ENCODE data around the gene PLXNA1.
A peak's percentile ranks its signal among the peaks of the same experiment; 100 is the strongest.

Gene PLXNA1

DNA sequence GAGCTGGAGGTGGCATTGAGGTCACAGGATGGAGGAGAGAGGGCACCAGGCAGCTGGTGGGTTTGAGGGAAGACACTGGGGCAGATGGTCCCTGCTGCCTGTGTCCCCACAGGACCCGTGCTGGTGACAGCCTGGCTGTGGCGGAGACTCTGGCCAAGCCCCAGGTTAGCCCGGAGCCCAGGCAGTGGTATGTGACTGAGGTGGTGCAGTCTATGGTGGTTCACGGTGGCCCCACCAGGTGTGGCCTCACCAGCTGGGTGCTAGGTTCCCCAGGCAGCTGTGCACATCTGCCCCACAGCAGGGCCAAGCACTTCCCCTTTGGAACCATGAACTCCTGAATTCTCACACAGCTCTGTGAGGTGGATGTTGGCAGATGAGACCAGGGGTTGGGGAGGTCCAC is 15.4 kb downstream of the PLXNA1 start:
- no peak for TF ChIP-seq FOXM1 (IDR thresholded peaks at IDR 0.05; ENCODE audit: borderline replicate concordance, low read depth)
- TF ChIP-seq, protein P1, sequence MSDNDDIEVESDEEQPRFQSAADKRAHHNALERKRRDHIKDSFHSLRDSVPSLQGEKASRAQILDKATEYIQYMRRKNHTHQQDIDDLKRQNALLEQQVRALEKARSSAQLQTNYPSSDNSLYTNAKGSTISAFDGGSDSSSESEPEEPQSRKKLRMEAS (IDR thresholded peaks at IDR 0.05) = no peak
- TF ChIP-seq EP300 (IDR thresholded peaks at IDR 0.05; ENCODE audit: borderline replicate concordance) = no peak
- no peak for TF ChIP-seq YY1 (IDR thresholded peaks at IDR 0.05; ENCODE audit: low read depth)
- TF ChIP-seq ZBTB7A (IDR thresholded peaks at IDR 0.05; ENCODE audit: low read depth) = no peak
- TF ChIP-seq, protein P2, sequence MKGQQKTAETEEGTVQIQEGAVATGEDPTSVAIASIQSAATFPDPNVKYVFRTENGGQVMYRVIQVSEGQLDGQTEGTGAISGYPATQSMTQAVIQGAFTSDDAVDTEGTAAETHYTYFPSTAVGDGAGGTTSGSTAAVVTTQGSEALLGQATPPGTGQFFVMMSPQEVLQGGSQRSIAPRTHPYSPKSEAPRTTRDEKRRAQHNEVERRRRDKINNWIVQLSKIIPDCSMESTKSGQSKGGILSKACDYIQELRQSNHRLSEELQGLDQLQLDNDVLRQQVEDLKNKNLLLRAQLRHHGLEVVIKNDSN (IDR thresholded peaks at IDR 0.05) = no peak
- TF ChIP-seq TEAD4 (IDR thresholded peaks at IDR 0.05) = no peak
- TF ChIP-seq EGR1 (IDR thresholded peaks at IDR 0.05) = no peak
- no peak for TF ChIP-seq CREB1 (IDR thresholded peaks at IDR 0.05; ENCODE audit: low read depth)
- no peak for TF ChIP-seq TCF12 (IDR thresholded peaks at IDR 0.05; ENCODE audit: low read depth)
- no peak for TF ChIP-seq TAF1 (IDR thresholded peaks at IDR 0.05; ENCODE audit: low read depth)
- no peak for TF ChIP-seq CEBPB (IDR thresholded peaks at IDR 0.05)
- TF ChIP-seq, protein P3, sequence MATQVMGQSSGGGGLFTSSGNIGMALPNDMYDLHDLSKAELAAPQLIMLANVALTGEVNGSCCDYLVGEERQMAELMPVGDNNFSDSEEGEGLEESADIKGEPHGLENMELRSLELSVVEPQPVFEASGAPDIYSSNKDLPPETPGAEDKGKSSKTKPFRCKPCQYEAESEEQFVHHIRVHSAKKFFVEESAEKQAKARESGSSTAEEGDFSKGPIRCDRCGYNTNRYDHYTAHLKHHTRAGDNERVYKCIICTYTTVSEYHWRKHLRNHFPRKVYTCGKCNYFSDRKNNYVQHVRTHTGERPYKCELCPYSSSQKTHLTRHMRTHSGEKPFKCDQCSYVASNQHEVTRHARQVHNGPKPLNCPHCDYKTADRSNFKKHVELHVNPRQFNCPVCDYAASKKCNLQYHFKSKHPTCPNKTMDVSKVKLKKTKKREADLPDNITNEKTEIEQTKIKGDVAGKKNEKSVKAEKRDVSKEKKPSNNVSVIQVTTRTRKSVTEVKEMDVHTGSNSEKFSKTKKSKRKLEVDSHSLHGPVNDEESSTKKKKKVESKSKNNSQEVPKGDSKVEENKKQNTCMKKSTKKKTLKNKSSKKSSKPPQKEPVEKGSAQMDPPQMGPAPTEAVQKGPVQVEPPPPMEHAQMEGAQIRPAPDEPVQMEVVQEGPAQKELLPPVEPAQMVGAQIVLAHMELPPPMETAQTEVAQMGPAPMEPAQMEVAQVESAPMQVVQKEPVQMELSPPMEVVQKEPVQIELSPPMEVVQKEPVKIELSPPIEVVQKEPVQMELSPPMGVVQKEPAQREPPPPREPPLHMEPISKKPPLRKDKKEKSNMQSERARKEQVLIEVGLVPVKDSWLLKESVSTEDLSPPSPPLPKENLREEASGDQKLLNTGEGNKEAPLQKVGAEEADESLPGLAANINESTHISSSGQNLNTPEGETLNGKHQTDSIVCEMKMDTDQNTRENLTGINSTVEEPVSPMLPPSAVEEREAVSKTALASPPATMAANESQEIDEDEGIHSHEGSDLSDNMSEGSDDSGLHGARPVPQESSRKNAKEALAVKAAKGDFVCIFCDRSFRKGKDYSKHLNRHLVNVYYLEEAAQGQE (IDR thresholded peaks at IDR 0.05; ENCODE audit: low read depth) = no peak
- TF ChIP-seq NFIC (IDR thresholded peaks at IDR 0.05) = no peak
- no peak for TF ChIP-seq RAD21 (IDR thresholded peaks at IDR 0.05; ENCODE audit: low read depth)

DNA sequence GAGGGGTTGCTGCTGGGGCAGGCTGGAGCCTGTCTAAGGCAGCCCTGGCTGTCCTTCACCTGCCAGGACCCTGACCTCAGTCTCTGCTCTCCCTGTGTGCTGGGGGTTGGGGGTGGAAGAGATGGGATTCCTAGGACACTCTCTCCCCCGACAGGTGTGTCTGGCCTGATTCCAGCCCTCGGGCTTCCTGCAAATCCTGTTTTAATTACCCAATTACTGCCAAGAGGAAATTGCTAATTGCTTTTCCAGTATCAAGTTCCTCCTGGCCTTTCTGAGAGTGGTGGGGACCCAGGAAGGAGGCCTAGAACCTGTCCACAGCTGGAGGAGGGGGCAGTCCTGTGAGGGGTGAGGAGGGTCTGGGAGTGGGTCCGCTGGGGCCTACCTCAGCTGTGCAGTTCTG is 15.8 kb downstream of the PLXNA1 start:
- TF ChIP-seq ZBTB7A (IDR thresholded peaks at IDR 0.05; ENCODE audit: low read depth) (0 out of 2 replicates have a peak, but pooled peaks have one; percentile 12), CREB1 (IDR thresholded peaks at IDR 0.05; ENCODE audit: low read depth) (no peak), RAD21 (IDR thresholded peaks at IDR 0.05; ENCODE audit: low read depth) (no peak), EP300 (IDR thresholded peaks at IDR 0.05; ENCODE audit: borderline replicate concordance) (0 out of 2 replicates have a peak, but pooled peaks have one; percentile 19), TEAD4 (IDR thresholded peaks at IDR 0.05) (peak; percentile 16; the same call in 1 of the 2 replicates), NFIC (IDR thresholded peaks at IDR 0.05) (peak; percentile 80)

DNA sequence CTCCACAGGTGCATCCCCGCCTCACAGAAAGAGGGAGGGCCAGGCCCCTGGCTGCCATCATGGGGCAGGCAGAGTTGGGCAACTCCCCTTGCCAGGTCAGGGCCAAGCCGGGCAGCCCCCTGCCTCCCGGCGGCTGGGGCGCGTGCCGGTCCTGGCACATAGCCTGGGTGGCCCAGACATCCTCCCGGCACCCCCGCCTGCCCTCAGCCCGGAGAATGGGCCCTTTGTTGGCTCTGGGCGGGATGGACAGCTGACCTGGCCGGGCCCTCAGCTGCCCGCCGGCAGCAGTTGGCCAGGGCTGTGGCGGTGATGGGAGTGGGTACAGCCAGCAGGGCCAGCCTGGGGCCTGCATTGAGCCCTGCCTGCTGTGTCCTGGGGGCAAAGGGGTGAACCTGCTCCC is 16.5 kb downstream of the PLXNA1 start:
- TF ChIP-seq TAF1 (IDR thresholded peaks at IDR 0.05; ENCODE audit: low read depth) (no peak), ZBTB7A (IDR thresholded peaks at IDR 0.05; ENCODE audit: low read depth) (no peak), CREB1 (IDR thresholded peaks at IDR 0.05; ENCODE audit: low read depth) (no peak), FOXM1 (IDR thresholded peaks at IDR 0.05; ENCODE audit: borderline replicate concordance, low read depth) (no peak), RAD21 (IDR thresholded peaks at IDR 0.05; ENCODE audit: low read depth) (no peak), EP300 (IDR thresholded peaks at IDR 0.05; ENCODE audit: borderline replicate concordance) (no peak), TEAD4 (IDR thresholded peaks at IDR 0.05) (no peak), EGR1 (IDR thresholded peaks at IDR 0.05) (no peak)
- TF ChIP-seq, protein P1 (IDR thresholded peaks at IDR 0.05) = no peak

DNA sequence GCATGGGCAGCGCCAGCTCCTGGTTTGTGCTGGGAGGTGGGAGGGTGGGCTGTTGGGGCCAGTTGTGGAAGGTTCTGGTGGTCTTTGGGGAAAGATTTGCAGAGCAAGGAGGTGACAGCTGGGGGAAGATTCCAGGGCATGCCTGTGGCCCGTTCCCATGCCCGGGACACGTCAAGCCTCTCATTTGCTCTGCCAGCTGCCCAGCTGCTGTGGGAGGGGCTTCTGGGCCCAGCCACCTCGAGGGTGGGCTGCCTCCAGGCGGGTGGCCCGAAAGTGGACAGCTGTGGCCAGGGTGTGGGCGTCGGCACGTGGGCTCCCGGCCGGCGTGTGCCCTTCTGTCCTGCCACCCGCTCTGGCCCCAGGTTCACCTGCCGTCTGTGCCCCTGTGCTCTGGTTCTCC is 17.2 kb downstream of the PLXNA1 start:
- no peak for TF ChIP-seq ZBTB7A (IDR thresholded peaks at IDR 0.05; ENCODE audit: low read depth)
- TF ChIP-seq CREB1 (IDR thresholded peaks at IDR 0.05; ENCODE audit: low read depth) = no peak
- TF ChIP-seq EP300 (IDR thresholded peaks at IDR 0.05; ENCODE audit: borderline replicate concordance) = no peak
- no peak for TF ChIP-seq EGR1 (IDR thresholded peaks at IDR 0.05)
- TF ChIP-seq TEAD4 (IDR thresholded peaks at IDR 0.05) = no peak
- no peak for TF ChIP-seq TCF12 (IDR thresholded peaks at IDR 0.05; ENCODE audit: low read depth)
- TF ChIP-seq, protein P3 (IDR thresholded peaks at IDR 0.05; ENCODE audit: low read depth) = no peak
- TF ChIP-seq, protein P2 (IDR thresholded peaks at IDR 0.05) = no peak
- TF ChIP-seq YY1 (IDR thresholded peaks at IDR 0.05; ENCODE audit: low read depth) = no peak
- no peak for TF ChIP-seq TAF1 (IDR thresholded peaks at IDR 0.05; ENCODE audit: low read depth)
- no peak for TF ChIP-seq NFIC (IDR thresholded peaks at IDR 0.05)
- no peak for TF ChIP-seq FOXM1 (IDR thresholded peaks at IDR 0.05; ENCODE audit: borderline replicate concordance, low read depth)
- TF ChIP-seq CEBPB (IDR thresholded peaks at IDR 0.05) = no peak
- no peak for TF ChIP-seq RAD21 (IDR thresholded peaks at IDR 0.05; ENCODE audit: low read depth)
- TF ChIP-seq, protein P1 (IDR thresholded peaks at IDR 0.05) = no peak

DNA sequence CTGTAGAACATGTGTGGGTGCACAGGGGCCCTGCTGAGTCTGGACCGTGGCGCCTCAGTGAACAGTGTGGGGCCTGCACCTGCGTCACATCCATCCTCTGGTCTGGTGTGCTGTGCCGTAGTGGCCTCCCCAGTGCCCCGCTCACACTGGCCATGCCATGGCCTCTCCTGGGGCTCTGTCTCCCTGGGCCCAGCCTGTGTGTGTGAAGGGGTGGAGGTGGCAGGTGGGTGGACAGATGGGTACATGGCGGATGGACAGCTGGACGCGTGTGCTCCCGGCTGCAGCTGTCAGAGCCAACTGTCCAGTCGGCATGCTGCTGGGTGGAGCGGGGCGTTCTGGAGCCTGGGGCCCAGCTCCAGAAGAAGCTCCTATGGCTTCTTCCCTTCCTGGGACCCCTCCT is 17.8 kb downstream of the PLXNA1 start:
- no peak for TF ChIP-seq TCF12 (IDR thresholded peaks at IDR 0.05; ENCODE audit: low read depth)
- no peak for TF ChIP-seq YY1 (IDR thresholded peaks at IDR 0.05; ENCODE audit: low read depth)
- no peak for TF ChIP-seq TAF1 (IDR thresholded peaks at IDR 0.05; ENCODE audit: low read depth)
- no peak for TF ChIP-seq NFIC (IDR thresholded peaks at IDR 0.05)
- no peak for TF ChIP-seq EGR1 (IDR thresholded peaks at IDR 0.05)
- TF ChIP-seq ZBTB7A (IDR thresholded peaks at IDR 0.05; ENCODE audit: low read depth) = no peak
- no peak for TF ChIP-seq CREB1 (IDR thresholded peaks at IDR 0.05; ENCODE audit: low read depth)
- no peak for TF ChIP-seq EP300 (IDR thresholded peaks at IDR 0.05; ENCODE audit: borderline replicate concordance)
- TF ChIP-seq, protein P2 (IDR thresholded peaks at IDR 0.05) = no peak
- no peak for TF ChIP-seq RAD21 (IDR thresholded peaks at IDR 0.05; ENCODE audit: low read depth)
- no peak for TF ChIP-seq FOXM1 (IDR thresholded peaks at IDR 0.05; ENCODE audit: borderline replicate concordance, low read depth)
- TF ChIP-seq, protein P1 (IDR thresholded peaks at IDR 0.05) = no peak
- TF ChIP-seq TEAD4 (IDR thresholded peaks at IDR 0.05) = no peak
- TF ChIP-seq, protein P3 (IDR thresholded peaks at IDR 0.05; ENCODE audit: low read depth) = no peak
- no peak for TF ChIP-seq CEBPB (IDR thresholded peaks at IDR 0.05)

Data from Ishikawa (cell line).